D721Med (cell line): ENCODE results near the gene IKZF4.

Experiments
- DNase-seq: peaks from one replicate; pipeline ENCODE4 v3.0.0; 2011; ENCODE audit warnings: low spot score; ENCODE audit not compliant: insufficient read length
- FAIRE-seq: peaks from 2 replicates; lab custom pipeline; 2011; peaks lifted over from hg19 to GRCh38; lab: Jason Lieb, UNC
- CTCF ChIP-seq: IDR thresholded peaks from 2 replicates; pipeline ENCODE4 v1.5.1; 2012; ENCODE audit warnings: mild to moderate bottlenecking, control low read depth; ENCODE audit not compliant: insufficient read depth; ENCODE audit errors: missing control alignments

IKZF4 gene

GRCh38 chr12:56081393-56082347 is 60.8 kb downstream of the IKZF4 start:
- DNase-seq (no peak), FAIRE-seq (no peak)
- TF ChIP-seq CTCF, result no peak

- no peak for TF ChIP-seq CTCF
- no peak for FAIRE-seq
- DNase-seq, result no peak
These were observed 61.5 kb downstream of the IKZF4 start for GRCh38 chr12:56082382-56082781.

- FAIRE-seq (no peak), DNase-seq (no peak)
- no peak for TF ChIP-seq CTCF
These were observed 62.1 kb downstream of the IKZF4 start for GRCh38 chr12:56082967-56083366.

- DNase-seq (no peak), FAIRE-seq (no peak)
- TF ChIP-seq CTCF, result peak; percentile 47
These were observed 64.2 kb downstream of the IKZF4 start for GRCh38 chr12:56084958-56085543.

- no peak for FAIRE-seq
- no peak for DNase-seq
- no peak for TF ChIP-seq CTCF
These were observed 65.3 kb downstream of the IKZF4 start for GRCh38 chr12:56086096-56086495.

- DNase-seq, result no peak
- no peak for TF ChIP-seq CTCF
- no peak for FAIRE-seq
These were observed 65.8 kb downstream of the IKZF4 start for GRCh38 chr12:56086608-56087007.

GRCh38 chr12:56087220-56087619 is 66.4 kb downstream of the IKZF4 start:
- TF ChIP-seq CTCF, result no peak
- FAIRE-seq (no peak), DNase-seq (no peak)
